ENCODE results near the gene LDB2. TPM values are rescaled to one million over a fixed set of nuclear protein-coding genes. Genes with fewer than 3 reads are reported as not detected.

The LDB2 gene
- total and polyA plus RNA-seq, 11 donors: 9.5 to 38.7 (median 26.3) TPM

DNA sequence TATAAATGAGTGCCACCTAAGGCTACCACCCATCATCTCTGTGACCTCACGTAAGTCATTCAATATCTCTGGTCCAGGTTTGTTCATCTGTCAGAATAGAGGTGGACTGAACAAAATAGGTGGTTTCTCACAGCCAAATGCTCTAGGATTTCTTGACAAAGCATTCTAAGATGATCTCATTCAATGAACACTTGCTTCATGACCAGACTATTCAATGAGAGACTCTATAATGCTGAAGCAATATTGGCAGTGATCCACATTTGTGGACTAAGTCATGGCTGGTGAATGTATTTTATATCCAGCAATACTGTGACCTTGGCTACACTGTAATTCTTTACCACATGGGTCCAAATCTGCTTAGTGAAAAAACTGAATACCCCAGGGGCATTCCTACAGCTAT lies 37.9 kb downstream of the LDB2 start:
- intact Hi-C loops (cut with DNase I): loop anchor here in 1 of 10 donors (5.0 kb wide), 1 partner anchor 37 kb away; the partner anchor contains the start of gene LDB2
- no peaks in the 10 kb centered on the region for H3K27me3 ChIP-seq
- WGBS, 4 donors: 0 to 100% (median 66%) methylated on average over 1 of the region's 1 CpG
- no peaks in the 10 kb centered on the region for H3K36me3 ChIP-seq
- H3K4me1 ChIP-seq: peaks cover 0 to 55% (median 13%) of the 10 kb centered on the region in 12 donors
- DNase-seq (no peak), ATAC-seq (peak in 1 of 4 donors; percentile 8)
- H3K4me3 ChIP-seq: no peak overlapping the region
- TF ChIP-seq POLR2A (IDR thresholded peaks at IDR 0.05): no peak
- TF ChIP-seq, protein P1, sequence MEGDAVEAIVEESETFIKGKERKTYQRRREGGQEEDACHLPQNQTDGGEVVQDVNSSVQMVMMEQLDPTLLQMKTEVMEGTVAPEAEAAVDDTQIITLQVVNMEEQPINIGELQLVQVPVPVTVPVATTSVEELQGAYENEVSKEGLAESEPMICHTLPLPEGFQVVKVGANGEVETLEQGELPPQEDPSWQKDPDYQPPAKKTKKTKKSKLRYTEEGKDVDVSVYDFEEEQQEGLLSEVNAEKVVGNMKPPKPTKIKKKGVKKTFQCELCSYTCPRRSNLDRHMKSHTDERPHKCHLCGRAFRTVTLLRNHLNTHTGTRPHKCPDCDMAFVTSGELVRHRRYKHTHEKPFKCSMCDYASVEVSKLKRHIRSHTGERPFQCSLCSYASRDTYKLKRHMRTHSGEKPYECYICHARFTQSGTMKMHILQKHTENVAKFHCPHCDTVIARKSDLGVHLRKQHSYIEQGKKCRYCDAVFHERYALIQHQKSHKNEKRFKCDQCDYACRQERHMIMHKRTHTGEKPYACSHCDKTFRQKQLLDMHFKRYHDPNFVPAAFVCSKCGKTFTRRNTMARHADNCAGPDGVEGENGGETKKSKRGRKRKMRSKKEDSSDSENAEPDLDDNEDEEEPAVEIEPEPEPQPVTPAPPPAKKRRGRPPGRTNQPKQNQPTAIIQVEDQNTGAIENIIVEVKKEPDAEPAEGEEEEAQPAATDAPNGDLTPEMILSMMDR (IDR thresholded peaks at IDR 0.05): no peak
- peak overlapping the region in 10 of 12 donors; percentile 17 to 91 (median 76) for H3K27ac ChIP-seq
- H3K9me3 ChIP-seq: no peaks in the 10 kb centered on the region

DNA sequence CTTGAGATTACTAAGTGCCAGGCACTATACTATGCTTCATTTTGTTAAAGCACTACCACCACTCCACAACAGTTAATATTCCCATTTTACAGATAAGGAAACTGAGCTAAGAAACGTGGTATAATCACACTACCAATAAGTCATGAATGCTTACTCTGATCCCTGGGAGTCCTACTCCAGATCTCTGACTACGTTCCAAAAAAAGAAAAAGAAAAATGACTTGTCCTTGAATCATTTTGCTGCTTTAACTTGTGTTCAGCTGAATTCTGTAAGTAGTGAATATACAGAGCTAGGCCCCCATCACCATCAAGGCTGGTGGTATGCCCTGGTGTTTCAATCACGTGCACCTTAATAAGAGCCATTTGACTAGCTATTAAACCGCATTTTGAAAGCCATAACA lies 39.4 kb downstream of the LDB2 start:
- no peak for TF ChIP-seq POLR2A (IDR thresholded peaks at IDR 0.05)
- TF ChIP-seq, protein P1 (IDR thresholded peaks at IDR 0.05): no peak

DNA sequence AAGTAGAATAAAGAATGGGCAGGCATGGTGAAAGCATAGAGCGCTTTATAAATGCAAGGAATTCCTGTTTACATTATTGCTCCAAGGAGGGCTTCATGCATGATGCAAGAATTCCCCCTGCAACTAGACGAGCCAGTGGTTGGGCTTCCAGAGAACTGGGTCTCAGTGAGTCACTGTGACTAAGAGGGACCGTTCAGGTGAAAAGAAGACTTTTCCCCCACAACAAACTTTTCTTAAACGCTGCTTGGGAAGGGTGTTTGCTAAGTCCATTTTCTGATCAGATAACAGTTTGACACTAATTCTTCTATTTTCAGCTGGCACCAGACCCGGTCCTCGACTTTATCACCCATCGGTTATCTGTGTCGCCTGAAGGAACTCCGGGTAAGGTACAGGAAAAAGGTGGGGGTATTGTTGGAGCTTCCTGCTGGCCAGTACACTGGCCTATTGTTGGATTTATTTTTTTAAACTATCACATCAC lies 40.1 kb downstream of the LDB2 start:
- peak in 4 of 5 donors; percentile 39 to 71 (median 61) for DNase-seq
- Histone ChIP-seq H3K4me3 (no peak overlapping the region), H3K27ac (peak overlapping the region in 11 of 12 donors; percentile 65 to 91 (median 76)), H3K27me3 (no peaks in the 10 kb centered on the region), H3K9me3 (no peaks in the 10 kb centered on the region), H3K36me3 (no peaks in the 10 kb centered on the region), H3K4me1 (peaks cover 0 to 42% (median 6%) of the 10 kb centered on the region in 12 donors)
- intact Hi-C loops (cut with DNase I): loop anchor here in 4 of 10 donors (5.0 kb wide), 2 partner anchors 36 to 39 kb away; partner anchors contain the start of gene LDB2 (in 1 of the 4)
- TF ChIP-seq POLR2A (IDR thresholded peaks at IDR 0.05): no peak
- TF ChIP-seq, protein P1 (IDR thresholded peaks at IDR 0.05): no peak
- WGBS, 4 donors: 27 to 38% (median 31%) methylated on average over 9 of the region's 9 CpGs
- peak; percentile 83 to 93 (median 86) for ATAC-seq

More for the DNA sequence above, 39.4 kb downstream of the LDB2 start:
- H3K27me3 ChIP-seq: no peaks in the 10 kb centered on the region
- WGBS, 4 donors: 66 to 76% (median 75%) methylated on average over 4 of the region's 4 CpGs
- peaks cover 0 to 43% (median 6%) of the 10 kb centered on the region in 12 donors for H3K4me1 ChIP-seq
- no peak for DNase-seq
- no peaks in the 10 kb centered on the region for H3K36me3 ChIP-seq
- H3K4me3 ChIP-seq: no peak overlapping the region
- H3K27ac ChIP-seq: peak overlapping the region; percentile 19 to 91 (median 73)
- intact Hi-C loops (cut with DNase I): loop anchor here in 4 of 10 donors (5.0 kb wide), 2 partner anchors 37 to 38 kb away; partner anchors contain the start of gene LDB2 (in 1 of the 4)
- ATAC-seq: peak in 1 of 4 donors; percentile 6
- H3K9me3 ChIP-seq: no peaks in the 10 kb centered on the region

DNA sequence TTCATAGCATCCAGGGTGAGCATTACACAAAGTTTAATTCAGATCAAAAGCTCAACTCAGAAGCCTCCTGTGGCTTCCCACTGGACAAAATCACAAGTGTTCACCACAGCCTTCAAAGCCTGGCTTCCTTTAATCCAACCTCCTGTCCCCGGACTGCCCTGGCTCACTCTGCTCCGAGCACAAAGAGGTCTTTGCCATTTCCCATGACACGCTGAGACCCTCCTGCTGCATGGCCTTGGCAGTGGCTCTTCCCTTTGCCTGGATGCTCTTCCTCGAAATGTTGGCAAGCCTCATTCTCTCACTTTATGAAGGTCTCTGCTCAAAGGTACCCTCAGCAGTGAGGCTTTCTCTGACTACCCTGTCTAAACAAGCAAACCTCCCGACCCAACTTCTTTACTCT lies 41.0 kb downstream of the LDB2 start:
- Histone ChIP-seq H3K4me3 (no peak overlapping the region), H3K27me3 (no peaks in the 10 kb centered on the region), H3K27ac (peak overlapping the region; percentile 65 to 91 (median 76)), H3K9me3 (no peaks in the 10 kb centered on the region), H3K36me3 (no peaks in the 10 kb centered on the region), H3K4me1 (peaks cover 0 to 39% (median 6%) of the 10 kb centered on the region in 12 donors)
- no peak for TF ChIP-seq POLR2A (IDR thresholded peaks at IDR 0.05)
- TF ChIP-seq, protein P1 (IDR thresholded peaks at IDR 0.05): no peak
- intact Hi-C loops (cut with DNase I): loop anchor here in 4 of 10 donors (5.0 kb wide), 2 partner anchors 35 to 40 kb away; partner anchors contain the start of gene LDB2 (in 1 of the 4)
- WGBS, 4 donors: 58 to 70% (median 63%) methylated on average over 5 of the region's 5 CpGs
- ATAC-seq (peak in 1 of 4 donors; percentile 15), DNase-seq (no peak)

Data from heart left ventricle (tissue), 16 donors.